ENCODE data around the gene CCDC90B.

- TF ChIP-seq CTCF (IDR thresholded peaks at IDR 0.05), result no peak
- no peak for TF ChIP-seq POLR2A (IDR thresholded peaks at IDR 0.05)
These were observed 7.8 kb downstream of the CCDC90B start for GRCh38 chr11:83278351-83278750.
